ENCODE measurements around the gene SULT4A1. TPM values are rescaled to one million over a fixed set of nuclear protein-coding genes. Genes with fewer than 3 reads are reported as not detected.

SULT4A1 gene
- total RNA-seq, 1 experiment from 2014 or later = 0.15 TPM

GRCh38 chr22:43827926-43828724 lies 34.2 kb downstream of the SULT4A1 start:
- H3K27me3 ChIP-seq (replicated peaks; ENCODE audit: insufficient read depth, low read depth, low read length, poor library complexity) = no peaks in the 10 kb centered on the region
- CTCF ChIA-PET = no interaction called here
- TF ChIP-seq CTCF (conservative IDR thresholded peaks at IDR 0.05; ENCODE audit: low read depth, low read length) (no peak), EZH2 (IDR thresholded peaks at IDR 0.05; ENCODE audit: borderline replicate concordance, low read depth, low read length, poor library complexity, severe bottlenecking) (no peak)
- POLR2A ChIA-PET (ENCODE audit: low non-redundant PET) = no interaction called here
- no TSS peak for BruUV-seq (replicated peaks)
- intact Hi-C loops (cut with micrococcal nuclease; ENCODE audit: unreplicated experiment) = loop anchor here (2.0 kb wide), 1 partner anchor 443 kb away; no protein-coding TSS in a partner anchor
- H3K36me3 ChIP-seq (ENCODE audit: insufficient read depth, low read length, poor library complexity, severe bottlenecking) = no peaks in the 10 kb centered on the region
- no peaks in the 10 kb centered on the region for H3K9me3 ChIP-seq (ENCODE audit: low read depth, low read length, poor library complexity, severe bottlenecking)
- no peak overlapping the region for H3K4me3 ChIP-seq (ENCODE audit: low read depth, low read length, poor library complexity, severe bottlenecking)
- no peaks in the 10 kb centered on the region for H3K4me1 ChIP-seq (ENCODE audit: insufficient read depth, low read length, poor library complexity, severe bottlenecking)
- no peak overlapping the region for H3K27ac ChIP-seq (ENCODE audit: low read depth, low read length, poor library complexity, severe bottlenecking)
- DNase-seq (ENCODE audit: low spot score) = no peak

GRCh38 chr22:43827003-43827735 lies 35.1 kb downstream of the SULT4A1 start:
- Histone ChIP-seq H3K4me1 (ENCODE audit: insufficient read depth, low read length, poor library complexity, severe bottlenecking) (no peaks in the 10 kb centered on the region), H3K9me3 (ENCODE audit: low read depth, low read length, poor library complexity, severe bottlenecking) (no peaks in the 10 kb centered on the region), H3K27me3 (replicated peaks; ENCODE audit: insufficient read depth, low read depth, low read length, poor library complexity) (no peaks in the 10 kb centered on the region), H3K4me3 (ENCODE audit: low read depth, low read length, poor library complexity, severe bottlenecking) (no peak overlapping the region), H3K36me3 (ENCODE audit: insufficient read depth, low read length, poor library complexity, severe bottlenecking) (no peaks in the 10 kb centered on the region), H3K27ac (ENCODE audit: low read depth, low read length, poor library complexity, severe bottlenecking) (no peak overlapping the region)
- CTCF ChIA-PET = interaction anchor here (1.1 kb wide), 1 partner anchor 799 kb away, joined by 4 read pairs; no protein-coding TSS in a partner anchor
- POLR2A ChIA-PET (ENCODE audit: low non-redundant PET) = no interaction called here
- no peak for TF ChIP-seq CTCF (conservative IDR thresholded peaks at IDR 0.05; ENCODE audit: low read depth, low read length)
- TF ChIP-seq EZH2 (IDR thresholded peaks at IDR 0.05; ENCODE audit: borderline replicate concordance, low read depth, low read length, poor library complexity, severe bottlenecking) = no peak
- no peak for DNase-seq (ENCODE audit: low spot score)
- intact Hi-C loops (cut with micrococcal nuclease; ENCODE audit: unreplicated experiment) = loop anchor here (2.0 kb wide), 1 partner anchor 442 kb away; no protein-coding TSS in a partner anchor
- no TSS peak for BruUV-seq (replicated peaks)

GRCh38 chr22:43826142-43827002 lies 35.9 kb downstream of the SULT4A1 start:
- TF ChIP-seq CTCF (conservative IDR thresholded peaks at IDR 0.05; ENCODE audit: low read depth, low read length) = peak; percentile 56
- no peak for TF ChIP-seq EZH2 (IDR thresholded peaks at IDR 0.05; ENCODE audit: borderline replicate concordance, low read depth, low read length, poor library complexity, severe bottlenecking)
- H3K27ac ChIP-seq (ENCODE audit: low read depth, low read length, poor library complexity, severe bottlenecking) = no peak overlapping the region
- H3K4me1 ChIP-seq (ENCODE audit: insufficient read depth, low read length, poor library complexity, severe bottlenecking) = no peaks in the 10 kb centered on the region
- no peak overlapping the region for H3K4me3 ChIP-seq (ENCODE audit: low read depth, low read length, poor library complexity, severe bottlenecking)
- CTCF ChIA-PET = interaction anchor here (0.6 to 1.1 kb wide), 2 partner anchors 71 to 800 kb away, joined by 3 to 4 read pairs; no protein-coding TSS in a partner anchor
- no TSS peak for BruUV-seq (replicated peaks)
- H3K9me3 ChIP-seq (ENCODE audit: low read depth, low read length, poor library complexity, severe bottlenecking) = no peaks in the 10 kb centered on the region
- intact Hi-C loops (cut with micrococcal nuclease; ENCODE audit: unreplicated experiment) = loop anchor here (2.0 kb wide), 1 partner anchor 442 kb away; no protein-coding TSS in a partner anchor
- POLR2A ChIA-PET (ENCODE audit: low non-redundant PET) = no interaction called here
- no peaks in the 10 kb centered on the region for H3K36me3 ChIP-seq (ENCODE audit: insufficient read depth, low read length, poor library complexity, severe bottlenecking)
- H3K27me3 ChIP-seq (replicated peaks; ENCODE audit: insufficient read depth, low read depth, low read length, poor library complexity) = no peaks in the 10 kb centered on the region
- peak; percentile 52 for DNase-seq (ENCODE audit: low spot score)
